ENCODE measurements around the gene PIK3R3. TPM values are rescaled to one million over a fixed set of nuclear protein-coding genes. Genes with fewer than 3 reads are reported as not detected.

PIK3R3 gene
- 0.76 and 1.9 TPM in 2 replicates for total RNA-seq (2014; rRNA removed; shearing (Covaris generic))
- polyA plus RNA-seq (2016; fragmentation: Nextera tagmentation; extraction: Ambion mirVana), result 1.3 and 1.6 TPM in 2 replicates

DNA sequence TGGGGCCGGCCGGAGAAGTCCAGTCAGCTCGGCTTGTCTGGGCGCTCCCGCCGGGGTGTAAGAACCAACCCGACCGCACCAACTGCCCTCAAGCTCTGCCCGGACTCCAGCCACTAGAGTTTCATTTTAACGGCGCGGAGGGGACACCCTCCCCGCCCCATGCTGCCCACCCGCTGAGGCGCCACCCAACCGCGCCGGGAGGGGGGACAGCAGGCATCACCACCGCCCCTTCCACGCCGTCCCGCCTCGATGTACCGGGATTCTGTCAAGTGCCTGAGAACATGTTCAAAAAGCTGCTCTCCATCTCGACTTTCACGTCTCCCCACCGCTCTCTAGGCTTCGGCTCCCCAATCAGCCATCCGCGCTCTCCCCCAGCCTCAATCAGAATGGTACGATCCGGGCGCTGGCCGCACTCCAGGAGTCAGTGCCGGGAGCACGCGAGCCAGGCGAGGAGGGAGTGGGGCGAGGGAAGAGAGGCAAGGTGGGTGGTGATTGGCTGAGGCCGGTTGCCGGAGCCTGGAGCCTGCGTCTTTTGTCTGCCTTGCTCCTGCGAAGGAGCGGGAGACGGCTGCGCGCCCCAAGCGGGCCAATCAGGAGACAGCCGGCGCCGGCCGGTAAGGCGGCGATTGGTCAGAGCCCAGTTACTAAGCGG lies at the start of gene PIK3R3:
Gene PIK3R3, minus strand, starts transcription at position 101 of the 652 bp plus-strand sequence. CDS start 677 bp downstream, outside the sequence.
- Histone ChIP-seq H4K20me1 (ENCODE audit: insufficient read depth) (no peaks in the 10 kb centered on the region), H3K36me3 (ENCODE audit: low read depth) (no peaks in the 10 kb centered on the region), H3K4me3 (peak within 1 kb of the TSS; percentile 77), H3K9ac (peak within 1 kb of the TSS; percentile 88), H3K4me1 (ENCODE audit: insufficient read depth) (peaks cover 13% of the 10 kb centered on the region; the same call in 1 of the 2 replicates), H3F3A (ENCODE audit: insufficient read depth) (peaks cover 11% of the 10 kb centered on the region; the same call in 1 of the 2 replicates), H3K27ac (peak within 1 kb of the TSS; percentile 95), H3K79me2 (ENCODE audit: insufficient read depth) (no peaks in the 10 kb centered on the region), H3K9me2 (ENCODE audit: insufficient read depth) (no peaks in the 10 kb centered on the region), H3K9me3 (ENCODE audit: low read depth) (no peaks in the 10 kb centered on the region), H2AFZ (peak within 1 kb of the TSS; percentile 87), H3K4me2 (ENCODE audit: unreplicated experiment) (peak within 1 kb of the TSS; percentile 87), H3K27me3 (replicated peaks; ENCODE audit: insufficient read depth) (0 out of 2 replicates have a peak, but pooled peaks cover 4% of the 10 kb centered on the region)
- peak; percentile 100 for DNase-seq
- WGBS, 2 experiments (ENCODE audit: low coverage in 1 of 2, low lambda C conversion rate in 2 of 2, missing lambda C conversion rate in 2 of 2), result 1% methylated on average over 45 to 49 of the region's 55 CpGs
- TF ChIP-seq EZH2phosphoT487 (IDR thresholded peaks at IDR 0.05; ENCODE audit: insufficient read depth, low read depth), result no peak
- no peak for TF ChIP-seq EZH2 (IDR thresholded peaks at IDR 0.05; ENCODE audit: insufficient read depth, poor library complexity, severe bottlenecking)
- in situ Hi-C loops (cut with MboI), result no loop called here

- Histone ChIP-seq H3K4me1 (ENCODE audit: insufficient read depth) (peaks cover 28% of the 10 kb centered on the region), H3K27ac (no peak overlapping the region), H2AFZ (no peak overlapping the region), H3K79me2 (ENCODE audit: insufficient read depth) (no peaks in the 10 kb centered on the region), H3K4me3 (no peak overlapping the region), H3K9me2 (ENCODE audit: insufficient read depth) (no peaks in the 10 kb centered on the region), H3F3A (ENCODE audit: insufficient read depth) (peaks cover 14% of the 10 kb centered on the region), H3K9ac (no peak overlapping the region), H3K27me3 (replicated peaks; ENCODE audit: insufficient read depth) (no peaks in the 10 kb centered on the region), H3K4me2 (ENCODE audit: unreplicated experiment) (peak overlapping the region; percentile 6), H3K9me3 (ENCODE audit: low read depth) (no peaks in the 10 kb centered on the region), H4K20me1 (ENCODE audit: insufficient read depth) (no peaks in the 10 kb centered on the region), H3K36me3 (ENCODE audit: low read depth) (no peaks in the 10 kb centered on the region)
- 75 to 81% methylated on average over 10 of the region's 10 CpGs for WGBS, 2 experiments (ENCODE audit: low coverage in 1 of 2, low lambda C conversion rate in 2 of 2, missing lambda C conversion rate in 2 of 2)
- in situ Hi-C loops (cut with MboI), result no loop called here
- TF ChIP-seq EZH2phosphoT487 (IDR thresholded peaks at IDR 0.05; ENCODE audit: insufficient read depth, low read depth) (no peak), EZH2 (IDR thresholded peaks at IDR 0.05; ENCODE audit: insufficient read depth, poor library complexity, severe bottlenecking) (no peak)
- peak; percentile 35 for DNase-seq
Observed at GRCh38 chr1:46181343-46182260, 49.2 kb upstream of the PIK3R3 start.

DNA sequence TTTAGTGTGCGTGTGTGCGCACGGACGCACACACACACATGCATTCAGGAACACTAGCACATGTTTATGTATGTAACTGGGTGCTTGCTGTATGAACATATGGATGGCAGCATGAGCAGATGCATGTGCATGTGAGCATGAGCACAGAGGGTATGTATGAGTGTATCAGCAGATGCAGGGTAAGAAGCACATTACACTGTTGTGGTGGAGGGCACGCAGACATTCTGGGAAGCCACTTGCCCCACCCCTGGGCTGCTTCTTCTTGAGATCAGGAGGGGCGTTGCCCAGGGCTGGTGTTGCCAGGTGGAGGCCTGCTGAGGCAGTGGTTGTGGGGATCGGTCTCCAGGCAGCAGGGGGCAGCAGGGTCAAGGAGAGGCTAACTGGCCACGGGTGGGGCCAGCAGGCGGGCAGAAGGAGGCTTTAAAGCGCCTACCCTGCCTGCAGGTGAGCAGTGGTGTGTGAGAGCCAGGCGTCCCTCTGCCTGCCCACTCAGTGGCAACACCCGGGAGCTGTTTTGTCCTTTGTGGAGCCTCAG lies 47.7 kb upstream of the PIK3R3 start:
- Histone ChIP-seq H3K4me1 (ENCODE audit: insufficient read depth) (peaks cover 32% of the 10 kb centered on the region), H3K9me3 (ENCODE audit: low read depth) (no peaks in the 10 kb centered on the region), H3K4me2 (ENCODE audit: unreplicated experiment) (no peak overlapping the region), H3K4me3 (no peak overlapping the region), H3K79me2 (ENCODE audit: insufficient read depth) (no peaks in the 10 kb centered on the region), H3K27me3 (replicated peaks; ENCODE audit: insufficient read depth) (no peaks in the 10 kb centered on the region), H3K9me2 (ENCODE audit: insufficient read depth) (no peaks in the 10 kb centered on the region), H3K36me3 (ENCODE audit: low read depth) (no peaks in the 10 kb centered on the region), H3K9ac (no peak overlapping the region), H2AFZ (no peak overlapping the region), H3K27ac (no peak overlapping the region), H4K20me1 (ENCODE audit: insufficient read depth) (no peaks in the 10 kb centered on the region), H3F3A (ENCODE audit: insufficient read depth) (peaks cover 14% of the 10 kb centered on the region)
- 55 to 60% methylated on average over 12 of the region's 12 CpGs for WGBS, 2 experiments (ENCODE audit: low coverage in 1 of 2, low lambda C conversion rate in 2 of 2, missing lambda C conversion rate in 2 of 2)
- in situ Hi-C loops (cut with MboI), result no loop called here
- no peak for TF ChIP-seq EZH2 (IDR thresholded peaks at IDR 0.05; ENCODE audit: insufficient read depth, poor library complexity, severe bottlenecking)
- TF ChIP-seq EZH2phosphoT487 (IDR thresholded peaks at IDR 0.05; ENCODE audit: insufficient read depth, low read depth), result no peak
- no peak for DNase-seq

All from GM23248 (cell line).